Effector memory CD8-positive, alpha-beta T cell (primary cell): Measurements from ENCODE around the gene LLCFC1.

ENCODE experiments used
- ATAC-seq: fragments of 150-1000 bp; cut with Tn5 transposase; replicated peaks from 2 replicates; pipeline ENCODE4 v1.10.0; 2021; ENCODE audit warnings: mild to moderate bottlenecking, moderate library complexity
- DNase-seq, 3 experiments: peaks; one replicate each; pipeline ENCODE4 v3.0.0; 2021
- H3K27ac Mint-ChIP-seq, 2 donors: one replicate each; pipeline ENCODE4 v1.8.0; 2022; ENCODE audit warnings: mild to moderate bottlenecking in 2 of 2, mixed read lengths in 2 of 2, moderate library complexity in 2 of 2
- H3K27me3 Mint-ChIP-seq, 2 donors: one replicate each; pipeline ENCODE4 v1.8.0; 2022; ENCODE audit warnings: mixed read lengths in 2 of 2
- H3K36me3 Mint-ChIP-seq: one replicate; pipeline ENCODE4 v1.8.0; 2022; ENCODE audit warnings: mild to moderate bottlenecking, moderate library complexity, mixed read lengths; ENCODE audit not compliant: insufficient read depth
- H3K4me1 Mint-ChIP-seq, 2 donors: one replicate each; pipeline ENCODE4 v1.8.0; 2022; ENCODE audit warnings: low read depth in 2 of 2, mixed read lengths in 2 of 2
- H3K4me3 Mint-ChIP-seq, 2 donors: one replicate each; pipeline ENCODE4 v1.8.0; 2022; ENCODE audit warnings: mild to moderate bottlenecking in 2 of 2, mixed read lengths in 2 of 2, moderate library complexity in 2 of 2
- H3K9me3 Mint-ChIP-seq, 2 donors: one replicate each; pipeline ENCODE4 v1.8.0; 2022; ENCODE audit warnings: mixed read lengths in 2 of 2

Gene LLCFC1

GRCh38 chr7:142938611-142939010 lies 673 bp upstream of the LLCFC1 start:
- ATAC-seq: no peak
- Mint-ChIP-seq H3K27me3 (peaks cover 34 to 55% of the 10 kb centered on the region in 2 donors), H3K4me3 (no peak overlapping the region), H3K36me3 (no peaks in the 10 kb centered on the region), H3K9me3 (no peaks in the 10 kb centered on the region), H3K27ac (no peak overlapping the region), H3K4me1 (peaks cover 0 to 3% of the 10 kb centered on the region in 2 donors)
- no peak for DNase-seq

GRCh38 chr7:142940966-142941535 lies 1.8 kb downstream of the LLCFC1 start:
- Mint-ChIP-seq H3K9me3 (no peaks in the 10 kb centered on the region), H3K27me3 (peaks cover 35 to 63% of the 10 kb centered on the region in 2 donors), H3K4me1 (peaks cover 0 to 3% of the 10 kb centered on the region in 2 donors), H3K4me3 (no peak overlapping the region), H3K27ac (no peak overlapping the region), H3K36me3 (no peaks in the 10 kb centered on the region)
- ATAC-seq (no peak), DNase-seq (no peak)

- Mint-ChIP-seq H3K27ac (no peak overlapping the region), H3K4me1 (peaks cover 0 to 3% of the 10 kb centered on the region in 2 donors), H3K4me3 (no peak overlapping the region), H3K27me3 (peaks cover 34 to 63% of the 10 kb centered on the region in 2 donors), H3K36me3 (no peaks in the 10 kb centered on the region), H3K9me3 (no peaks in the 10 kb centered on the region)
- ATAC-seq: no peak
- no peak for DNase-seq
These were observed 2.3 kb downstream of the LLCFC1 start for GRCh38 chr7:142941541-142941940.

- DNase-seq (no peak), ATAC-seq (no peak)
- H3K27ac Mint-ChIP-seq: no peak overlapping the region
- H3K4me1 Mint-ChIP-seq: peaks cover 0 to 3% of the 10 kb centered on the region in 2 donors
- H3K27me3 Mint-ChIP-seq: peaks cover 36 to 68% of the 10 kb centered on the region in 2 donors
- no peaks in the 10 kb centered on the region for H3K9me3 Mint-ChIP-seq
- no peaks in the 10 kb centered on the region for H3K36me3 Mint-ChIP-seq
- H3K4me3 Mint-ChIP-seq: no peak overlapping the region
These were observed 3.5 kb downstream of the LLCFC1 start for GRCh38 chr7:142942746-142943145.

- no peak for ATAC-seq
- peaks cover 0 to 3% of the 10 kb centered on the region in 2 donors for H3K4me1 Mint-ChIP-seq
- peaks cover 43 to 76% of the 10 kb centered on the region in 2 donors for H3K27me3 Mint-ChIP-seq
- H3K9me3 Mint-ChIP-seq: no peaks in the 10 kb centered on the region
- H3K36me3 Mint-ChIP-seq: no peaks in the 10 kb centered on the region
- no peak overlapping the region for H3K27ac Mint-ChIP-seq
- H3K4me3 Mint-ChIP-seq: no peak overlapping the region
- no peak for DNase-seq
These were observed 4.5 kb downstream of the LLCFC1 start for GRCh38 chr7:142943706-142944268.

GRCh38 chr7:142945001-142945400 lies 5.7 kb downstream of the LLCFC1 start:
- Mint-ChIP-seq H3K36me3 (no peaks in the 10 kb centered on the region), H3K4me3 (no peak overlapping the region), H3K27ac (no peak overlapping the region), H3K4me1 (peaks cover 0 to 3% of the 10 kb centered on the region in 2 donors), H3K9me3 (no peaks in the 10 kb centered on the region), H3K27me3 (peaks cover 44 to 79% of the 10 kb centered on the region in 2 donors)
- DNase-seq (no peak), ATAC-seq (no peak)

GRCh38 chr7:142948603-142949002 lies 9.3 kb downstream of the LLCFC1 start:
- H3K4me3 Mint-ChIP-seq: no peak overlapping the region
- peaks cover 33 to 54% of the 10 kb centered on the region in 2 donors for H3K27me3 Mint-ChIP-seq
- peaks cover 0 to 1% of the 10 kb centered on the region in 2 donors for H3K9me3 Mint-ChIP-seq
- H3K27ac Mint-ChIP-seq: no peak overlapping the region
- peaks cover 0 to 1% of the 10 kb centered on the region in 2 donors for H3K4me1 Mint-ChIP-seq
- H3K36me3 Mint-ChIP-seq: no peaks in the 10 kb centered on the region
- ATAC-seq (no peak), DNase-seq (no peak)

GRCh38 chr7:142950235-142950634 lies 11.0 kb downstream of the LLCFC1 start:
- no peak for ATAC-seq
- H3K9me3 Mint-ChIP-seq: peaks cover 3 to 9% of the 10 kb centered on the region in 2 donors
- H3K4me3 Mint-ChIP-seq: no peak overlapping the region

GRCh38 chr7:142954680-142955268 lies 15.5 kb downstream of the LLCFC1 start:
- no peak overlapping the region for H3K27ac Mint-ChIP-seq

More at GRCh38 chr7:142950235-142950634, 11.0 kb downstream of the LLCFC1 start:
- DNase-seq: no peak
- no peaks in the 10 kb centered on the region for H3K4me1 Mint-ChIP-seq
- H3K27ac Mint-ChIP-seq: no peak overlapping the region
- peaks cover 25 to 38% of the 10 kb centered on the region in 2 donors for H3K27me3 Mint-ChIP-seq
- H3K36me3 Mint-ChIP-seq: no peaks in the 10 kb centered on the region

GRCh38 chr7:142956951-142957623 lies 17.8 kb downstream of the LLCFC1 start:
- ATAC-seq: no peak
- no peak overlapping the region for H3K4me3 Mint-ChIP-seq
- H3K27ac Mint-ChIP-seq: no peak overlapping the region
- no peaks in the 10 kb centered on the region for H3K4me1 Mint-ChIP-seq
- H3K36me3 Mint-ChIP-seq: no peaks in the 10 kb centered on the region
- peaks cover 11 to 20% of the 10 kb centered on the region in 2 donors for H3K9me3 Mint-ChIP-seq
- H3K27me3 Mint-ChIP-seq: peaks cover 23% of the 10 kb centered on the region in 2 donors
- no peak for DNase-seq

More at GRCh38 chr7:142954680-142955268, 15.5 kb downstream of the LLCFC1 start:
- H3K4me3 Mint-ChIP-seq: no peak overlapping the region
- ATAC-seq (no peak), DNase-seq (no peak)
- peaks cover 14 to 19% of the 10 kb centered on the region in 2 donors for H3K27me3 Mint-ChIP-seq
- peaks cover 11 to 20% of the 10 kb centered on the region in 2 donors for H3K9me3 Mint-ChIP-seq
- H3K36me3 Mint-ChIP-seq: no peaks in the 10 kb centered on the region
- no peaks in the 10 kb centered on the region for H3K4me1 Mint-ChIP-seq

- H3K4me3 Mint-ChIP-seq: no peak overlapping the region
- H3K27ac Mint-ChIP-seq: no peak overlapping the region
- no peaks in the 10 kb centered on the region for H3K36me3 Mint-ChIP-seq
- ATAC-seq (no peak), DNase-seq (no peak)
- H3K9me3 Mint-ChIP-seq: peaks cover 11 to 20% of the 10 kb centered on the region in 2 donors
- peaks cover 23% of the 10 kb centered on the region in 2 donors for H3K27me3 Mint-ChIP-seq
- no peaks in the 10 kb centered on the region for H3K4me1 Mint-ChIP-seq
These were observed 18.4 kb downstream of the LLCFC1 start for GRCh38 chr7:142957723-142958122.

GRCh38 chr7:142959202-142959601 lies 19.9 kb downstream of the LLCFC1 start:
- H3K27ac Mint-ChIP-seq: no peak overlapping the region
- no peak overlapping the region for H3K4me3 Mint-ChIP-seq
- DNase-seq (no peak), ATAC-seq (no peak)
- H3K4me1 Mint-ChIP-seq: no peaks in the 10 kb centered on the region
- H3K36me3 Mint-ChIP-seq: no peaks in the 10 kb centered on the region
- peaks cover 36% of the 10 kb centered on the region in 2 donors for H3K27me3 Mint-ChIP-seq
- H3K9me3 Mint-ChIP-seq: peaks cover 11 to 13% of the 10 kb centered on the region in 2 donors

GRCh38 chr7:142960955-142961512 lies 21.8 kb downstream of the LLCFC1 start:
- Mint-ChIP-seq H3K27ac (no peak overlapping the region), H3K27me3 (peaks cover 39 to 47% of the 10 kb centered on the region in 2 donors), H3K36me3 (no peaks in the 10 kb centered on the region), H3K9me3 (peaks cover 2 to 5% of the 10 kb centered on the region in 2 donors), H3K4me3 (no peak overlapping the region), H3K4me1 (no peaks in the 10 kb centered on the region)
- ATAC-seq (no peak), DNase-seq (no peak)
